ENCODE data around the gene KDM3B.

DNA sequence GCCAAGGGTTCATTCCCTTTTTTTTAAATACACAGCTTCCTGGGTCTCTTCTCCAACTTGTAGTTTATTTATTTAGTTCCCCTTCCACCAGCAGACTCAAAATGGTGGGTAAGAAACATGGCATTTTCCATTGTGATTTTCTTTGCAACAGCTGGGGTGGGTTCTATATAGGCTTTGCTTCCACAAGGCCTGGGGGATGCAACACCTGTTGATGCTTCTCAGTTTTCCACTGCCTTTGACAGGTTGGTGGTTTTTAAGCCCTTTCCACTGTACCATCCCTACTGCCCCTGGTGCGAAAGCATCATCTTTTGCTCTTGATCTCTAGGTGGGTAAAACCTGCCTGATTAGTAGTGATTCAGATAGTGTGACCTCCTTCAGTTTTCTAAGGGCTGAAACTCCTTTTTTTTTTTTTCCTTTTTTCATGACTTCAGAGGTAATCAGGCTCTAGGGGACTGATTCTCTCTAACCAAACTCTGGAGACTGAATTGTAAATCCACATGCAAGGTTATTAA is 8.5 kb downstream of the KDM3B start:
- no peak for TF ChIP-seq YY1 (IDR thresholded peaks at IDR 0.05; ENCODE audit: low read depth)
- TF ChIP-seq, protein P1, sequence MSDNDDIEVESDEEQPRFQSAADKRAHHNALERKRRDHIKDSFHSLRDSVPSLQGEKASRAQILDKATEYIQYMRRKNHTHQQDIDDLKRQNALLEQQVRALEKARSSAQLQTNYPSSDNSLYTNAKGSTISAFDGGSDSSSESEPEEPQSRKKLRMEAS (IDR thresholded peaks at IDR 0.05), result no peak
- TF ChIP-seq TAF1 (IDR thresholded peaks at IDR 0.05; ENCODE audit: low read depth), result no peak

Data from Ishikawa (cell line).